ENCODE results near the gene ZNF827.
A peak's percentile ranks its signal among the peaks of the same experiment; 100 is the strongest.

ZNF827 gene

GRCh38 chr4:145938618-145939440, at the start of gene ZNF827:
TSS of gene ZNF827 (minus strand) at chr4:145938823. CDS start at chr4:145938407, 416 bp downstream.
- peak; percentile 74 for DNase-seq (ENCODE audit: low spot score)

GRCh38 chr4:145984563-145984962, 45.9 kb upstream of the ZNF827 start:
- DNase-seq (ENCODE audit: low spot score): no peak

GRCh38 chr4:145982791-145983190, 44.2 kb upstream of the ZNF827 start:
- no peak for DNase-seq (ENCODE audit: low spot score)

GRCh38 chr4:145979160-145979559, 40.5 kb upstream of the ZNF827 start:
- DNase-seq (ENCODE audit: low spot score): no peak

GRCh38 chr4:145976680-145977079, 38.1 kb upstream of the ZNF827 start:
- no peak for DNase-seq (ENCODE audit: low spot score)

GRCh38 chr4:145960012-145960411, 21.4 kb upstream of the ZNF827 start:
- DNase-seq (ENCODE audit: low spot score): no peak

GRCh38 chr4:145957302-145957701, 18.7 kb upstream of the ZNF827 start:
- DNase-seq (ENCODE audit: low spot score): no peak

GRCh38 chr4:145956288-145956890, 17.8 kb upstream of the ZNF827 start:
- DNase-seq (ENCODE audit: low spot score): peak; percentile 13

- no peak for DNase-seq (ENCODE audit: low spot score)
These were observed 16.3 kb upstream of the ZNF827 start for GRCh38 chr4:145954924-145955339.

- DNase-seq (ENCODE audit: low spot score): no peak
These were observed 13.3 kb upstream of the ZNF827 start for GRCh38 chr4:145951931-145952330.

GRCh38 chr4:145945431-145946155, 7.0 kb upstream of the ZNF827 start:
- no peak for DNase-seq (ENCODE audit: low spot score)

GRCh38 chr4:145944886-145945285, 6.3 kb upstream of the ZNF827 start:
- DNase-seq (ENCODE audit: low spot score): no peak

- no peak for DNase-seq (ENCODE audit: low spot score)
These were observed 1.2 kb upstream of the ZNF827 start for GRCh38 chr4:145939856-145940255.

- no peak for DNase-seq (ENCODE audit: low spot score)
These were observed 773 bp upstream of the ZNF827 start for GRCh38 chr4:145939441-145939750.

- peak; percentile 42 for DNase-seq (ENCODE audit: low spot score)
These were observed 532 bp downstream of the ZNF827 start for GRCh38 chr4:145937971-145938611.

- peak; percentile 23 for DNase-seq (ENCODE audit: low spot score)
These were observed 1.4 kb downstream of the ZNF827 start for GRCh38 chr4:145936997-145937901.

- DNase-seq (ENCODE audit: low spot score): peak; percentile 61
These were observed 2.3 kb downstream of the ZNF827 start for GRCh38 chr4:145936142-145936996.

GRCh38 chr4:145935253-145936141, 3.1 kb downstream of the ZNF827 start:
- DNase-seq (ENCODE audit: low spot score): no peak

GRCh38 chr4:145934434-145935047, 4.1 kb downstream of the ZNF827 start:
- no peak for DNase-seq (ENCODE audit: low spot score)
